Measurements from ENCODE around the gene ZNF747. TPM values are rescaled to one million over a fixed set of nuclear protein-coding genes. Genes with fewer than 3 reads are reported as not detected.

Gene ZNF747
- total RNA-seq, 1 donor from 2014 or later: 5.2 TPM

DNA sequence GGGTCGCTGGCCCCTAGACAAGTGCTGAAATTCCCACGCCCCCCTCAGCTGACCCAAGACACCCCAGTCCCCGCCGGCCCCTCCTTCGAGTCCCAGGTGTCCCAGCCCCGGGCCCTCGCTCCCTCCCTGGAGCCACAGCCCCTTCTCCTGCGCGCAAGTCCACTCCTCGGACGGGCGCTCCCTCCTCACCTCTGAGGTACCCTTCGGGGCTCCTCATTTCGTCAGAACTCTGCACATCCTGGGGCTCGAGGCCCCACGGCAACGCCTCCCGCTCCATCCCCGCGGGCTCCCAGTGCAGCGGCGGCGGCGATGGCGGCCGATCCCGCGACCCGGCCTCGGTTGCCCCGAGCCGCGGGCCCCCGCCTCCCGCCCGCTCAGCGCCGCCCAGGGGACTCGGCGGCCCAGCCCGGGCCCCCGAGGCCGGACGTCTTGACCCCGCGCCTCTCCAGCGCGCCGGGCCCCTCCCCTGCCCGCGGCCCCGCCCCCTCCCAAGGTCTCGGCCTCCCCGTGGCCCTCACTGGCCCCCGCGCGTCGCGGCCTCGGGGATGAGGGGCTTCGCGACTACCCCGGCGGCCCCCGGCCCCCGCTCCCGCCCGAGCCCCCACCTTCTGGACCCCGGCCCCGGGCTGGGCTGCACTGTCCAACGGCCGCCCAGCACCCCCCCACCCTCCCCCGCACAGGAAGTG lies 8.4 kb downstream of the ZNF747 start, which contains the start of gene ZNF768:
ZNF768 (minus strand) TSS at position 430 of the 686 bp plus-strand sequence; CDS start at position 277, 153 bp downstream.
- H3K36me3 Mint-ChIP-seq (ENCODE audit: low read depth, unreplicated experiment): no peaks in the 10 kb centered on the region
- H3K4me1 Mint-ChIP-seq (ENCODE audit: low read depth, unreplicated experiment): peaks cover 4% of the 10 kb centered on the region
- no peak within 1 kb of the TSS for H3K27ac Mint-ChIP-seq (ENCODE audit: unreplicated experiment)

DNA sequence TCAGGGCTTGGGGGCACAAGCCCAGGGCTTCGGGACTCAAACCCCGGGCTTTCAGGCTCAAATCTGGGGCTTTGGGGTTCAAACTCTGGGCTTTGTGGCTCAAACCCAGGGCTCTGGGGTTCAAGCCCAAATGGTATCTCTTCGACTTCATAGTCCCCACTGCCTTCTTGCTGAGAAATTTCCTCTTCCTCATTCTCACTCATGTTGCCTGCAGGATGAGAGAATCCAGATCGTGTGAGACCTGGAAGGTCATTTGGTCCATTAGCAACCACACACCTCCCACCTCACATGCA lies 8.9 kb downstream of the ZNF747 start:
- H2AFZ ChIP-seq (ENCODE audit: low read depth, low read length): peak overlapping the region; percentile 66
- peak overlapping the region; percentile 66 for H3K4me3 ChIP-seq (ENCODE audit: insufficient read depth, low read depth, low read length)
- Mint-ChIP-seq H3K4me1 (ENCODE audit: low read depth, unreplicated experiment) (peaks cover 4% of the 10 kb centered on the region), H3K27me3 (ENCODE audit: low read depth, unreplicated experiment) (no peaks in the 10 kb centered on the region), H3K4me3 (ENCODE audit: unreplicated experiment) (peak overlapping the region; percentile 92), H3K27ac (ENCODE audit: unreplicated experiment) (no peak overlapping the region), H3K36me3 (ENCODE audit: low read depth, unreplicated experiment) (no peaks in the 10 kb centered on the region), H3K9me3 (ENCODE audit: unreplicated experiment) (no peaks in the 10 kb centered on the region)
- peaks cover 5% of the 10 kb centered on the region for H3K4me1 ChIP-seq (ENCODE audit: insufficient read depth, low read length)
- FAIRE-seq (no peak), DNase-seq (ENCODE audit: low read depth) (no peak)
- H3K9ac ChIP-seq (ENCODE audit: low read length): peak overlapping the region; percentile 90
- TF ChIP-seq, protein P1, sequence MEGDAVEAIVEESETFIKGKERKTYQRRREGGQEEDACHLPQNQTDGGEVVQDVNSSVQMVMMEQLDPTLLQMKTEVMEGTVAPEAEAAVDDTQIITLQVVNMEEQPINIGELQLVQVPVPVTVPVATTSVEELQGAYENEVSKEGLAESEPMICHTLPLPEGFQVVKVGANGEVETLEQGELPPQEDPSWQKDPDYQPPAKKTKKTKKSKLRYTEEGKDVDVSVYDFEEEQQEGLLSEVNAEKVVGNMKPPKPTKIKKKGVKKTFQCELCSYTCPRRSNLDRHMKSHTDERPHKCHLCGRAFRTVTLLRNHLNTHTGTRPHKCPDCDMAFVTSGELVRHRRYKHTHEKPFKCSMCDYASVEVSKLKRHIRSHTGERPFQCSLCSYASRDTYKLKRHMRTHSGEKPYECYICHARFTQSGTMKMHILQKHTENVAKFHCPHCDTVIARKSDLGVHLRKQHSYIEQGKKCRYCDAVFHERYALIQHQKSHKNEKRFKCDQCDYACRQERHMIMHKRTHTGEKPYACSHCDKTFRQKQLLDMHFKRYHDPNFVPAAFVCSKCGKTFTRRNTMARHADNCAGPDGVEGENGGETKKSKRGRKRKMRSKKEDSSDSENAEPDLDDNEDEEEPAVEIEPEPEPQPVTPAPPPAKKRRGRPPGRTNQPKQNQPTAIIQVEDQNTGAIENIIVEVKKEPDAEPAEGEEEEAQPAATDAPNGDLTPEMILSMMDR (IDR thresholded peaks at IDR 0.05; ENCODE audit: insufficient read depth, low read depth, low read length): no peak
- no peak for TF ChIP-seq EZH2 (IDR thresholded peaks at IDR 0.05; ENCODE audit: insufficient read depth, low read length)
- H3K27ac ChIP-seq (ENCODE audit: low read depth, low read length): no peak overlapping the region
- no peaks in the 10 kb centered on the region for H3K9me3 ChIP-seq (ENCODE audit: insufficient read depth, low read depth, low read length)
- peak overlapping the region; percentile 99 for H3K4me2 ChIP-seq (ENCODE audit: low read length)
- peaks cover 6% of the 10 kb centered on the region for H3K79me2 ChIP-seq (ENCODE audit: insufficient read depth, low read length)
- no peaks in the 10 kb centered on the region for H3K27me3 ChIP-seq (ENCODE audit: insufficient read depth, low read length)
- H4K20me1 ChIP-seq (ENCODE audit: insufficient read depth, low read length): no peaks in the 10 kb centered on the region
- H3K36me3 ChIP-seq (ENCODE audit: insufficient read depth, low read length): no peaks in the 10 kb centered on the region

More for the DNA sequence above, 8.4 kb downstream of the ZNF747 start, which contains the start of gene ZNF768:
- H3K27me3 ChIP-seq (ENCODE audit: insufficient read depth, low read length): no peaks in the 10 kb centered on the region
- H3K9me3 ChIP-seq (ENCODE audit: insufficient read depth, low read depth, low read length): no peaks in the 10 kb centered on the region
- H3K27me3 Mint-ChIP-seq (ENCODE audit: low read depth, unreplicated experiment): no peaks in the 10 kb centered on the region
- peak within 1 kb of the TSS; percentile 84 for H3K4me3 ChIP-seq (ENCODE audit: insufficient read depth, low read depth, low read length)
- no peaks in the 10 kb centered on the region for H3K36me3 ChIP-seq (ENCODE audit: insufficient read depth, low read length)
- TF ChIP-seq EZH2 (IDR thresholded peaks at IDR 0.05; ENCODE audit: insufficient read depth, low read length): no peak
- H2AFZ ChIP-seq (ENCODE audit: low read depth, low read length): peak within 1 kb of the TSS; percentile 92
- H3K79me2 ChIP-seq (ENCODE audit: insufficient read depth, low read length): peaks cover 6% of the 10 kb centered on the region
- DNase-seq (ENCODE audit: low read depth) (no peak), FAIRE-seq (no peak)
- peak within 1 kb of the TSS; percentile 92 for H3K27ac ChIP-seq (ENCODE audit: low read depth, low read length)
- no peaks in the 10 kb centered on the region for H4K20me1 ChIP-seq (ENCODE audit: insufficient read depth, low read length)
- no peaks in the 10 kb centered on the region for H3K9me3 Mint-ChIP-seq (ENCODE audit: unreplicated experiment)
- H3K4me2 ChIP-seq (ENCODE audit: low read length): peak within 1 kb of the TSS; percentile 99
- H3K4me1 ChIP-seq (ENCODE audit: insufficient read depth, low read length): peaks cover 5% of the 10 kb centered on the region
- H3K4me3 Mint-ChIP-seq (ENCODE audit: unreplicated experiment): peak within 1 kb of the TSS; percentile 92
- H3K9ac ChIP-seq (ENCODE audit: low read length): peak within 1 kb of the TSS; percentile 90

DNA sequence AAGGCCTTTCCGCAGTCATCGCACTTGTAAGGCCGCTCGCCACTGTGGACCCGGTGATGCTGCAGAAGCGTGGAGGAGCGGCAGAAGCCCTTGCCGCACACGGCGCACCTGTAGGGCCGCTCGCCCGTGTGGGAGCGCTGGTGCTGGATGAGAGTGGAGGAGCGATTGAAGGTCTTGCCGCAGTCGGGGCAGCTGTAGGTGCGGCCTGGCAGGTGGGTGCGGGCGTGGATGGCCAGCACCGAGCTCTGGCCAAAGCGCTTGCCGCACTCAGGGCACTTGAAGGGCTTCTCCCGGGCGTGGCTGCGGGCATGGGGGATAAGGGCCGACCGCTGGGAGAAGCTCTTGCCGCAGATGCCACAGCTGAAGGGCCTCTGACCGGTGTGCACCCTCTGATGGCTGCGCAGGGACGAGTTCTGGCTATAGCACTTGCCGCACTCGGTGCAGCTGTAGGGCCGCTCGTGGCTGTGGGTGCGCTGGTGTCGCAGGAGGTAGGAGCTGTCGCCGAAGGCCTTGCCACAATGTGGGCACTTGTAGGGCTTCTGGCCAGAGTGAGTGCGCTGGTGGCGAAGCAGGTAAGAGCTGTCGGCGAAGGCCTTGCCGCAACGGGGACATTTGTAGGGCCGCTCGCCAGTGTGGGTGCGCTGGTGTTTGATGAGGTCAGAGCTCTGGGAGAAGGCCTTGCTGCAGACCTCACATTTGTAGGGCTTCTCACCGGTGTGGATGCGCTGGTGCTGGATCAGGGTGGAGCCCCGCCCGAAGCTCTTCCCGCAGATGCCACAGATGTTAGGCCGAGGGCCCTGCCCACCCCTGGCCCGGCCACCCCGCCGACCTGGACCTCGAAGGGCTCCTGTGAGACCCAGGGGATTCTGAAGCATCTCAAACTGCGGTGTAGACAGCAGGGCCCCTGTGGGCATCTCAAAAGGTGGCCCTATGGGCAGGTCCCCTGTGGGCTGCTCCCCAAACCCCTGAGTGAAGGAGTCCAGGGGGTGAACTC lies 9.8 kb downstream of the ZNF747 start:
- Mint-ChIP-seq H3K9me3 (ENCODE audit: unreplicated experiment) (no peaks in the 10 kb centered on the region), H3K4me3 (ENCODE audit: unreplicated experiment) (peak overlapping the region; percentile 40), H3K36me3 (ENCODE audit: low read depth, unreplicated experiment) (no peaks in the 10 kb centered on the region), H3K27me3 (ENCODE audit: low read depth, unreplicated experiment) (peaks cover under 1% of the 10 kb centered on the region), H3K4me1 (ENCODE audit: low read depth, unreplicated experiment) (peaks cover 4% of the 10 kb centered on the region), H3K27ac (ENCODE audit: unreplicated experiment) (no peak overlapping the region)
- Histone ChIP-seq H3K4me3 (ENCODE audit: insufficient read depth, low read depth, low read length) (no peak overlapping the region), H4K20me1 (ENCODE audit: insufficient read depth, low read length) (no peaks in the 10 kb centered on the region), H3K27ac (ENCODE audit: low read depth, low read length) (no peak overlapping the region), H3K27me3 (ENCODE audit: insufficient read depth, low read length) (no peaks in the 10 kb centered on the region), H3K36me3 (ENCODE audit: insufficient read depth, low read length) (no peaks in the 10 kb centered on the region), H3K4me2 (ENCODE audit: low read length) (peak overlapping the region; percentile 99), H3K9me3 (ENCODE audit: insufficient read depth, low read depth, low read length) (no peaks in the 10 kb centered on the region), H3K4me1 (ENCODE audit: insufficient read depth, low read length) (peaks cover 5% of the 10 kb centered on the region), H3K9ac (ENCODE audit: low read length) (no peak overlapping the region), H3K79me2 (ENCODE audit: insufficient read depth, low read length) (peaks cover 6% of the 10 kb centered on the region), H2AFZ (ENCODE audit: low read depth, low read length) (no peak overlapping the region)
- TF ChIP-seq, protein P1 (IDR thresholded peaks at IDR 0.05; ENCODE audit: insufficient read depth, low read depth, low read length): no peak
- no peak for TF ChIP-seq EZH2 (IDR thresholded peaks at IDR 0.05; ENCODE audit: insufficient read depth, low read length)
- DNase-seq (ENCODE audit: low read depth) (no peak), FAIRE-seq (no peak)

Measured in astrocyte (in vitro differentiated cells and primary cell).